HG03520 (cell line): ENCODE data around the gene PLA2G2E.
"Not testable (repeated sequence)": the region's sequence is repeated elsewhere in the genome, so short reads cannot be mapped to it uniquely, and the experiment has no call there.

Experiments used
- ATAC-seq: cut with Tn5 transposase; IDR thresholded peaks from one replicate; pipeline ENCODE4 v1.9.1; 2021; ENCODE audit warnings: mild to moderate bottlenecking, moderate library complexity; ENCODE audit not compliant: unreplicated experiment

PLA2G2E gene

GRCh38 chr1:19934336-19934735 is 10.9 kb upstream of the PLA2G2E start:
- no peak for ATAC-seq

- no peak for ATAC-seq
Observed at GRCh38 chr1:19932866-19933265, 9.4 kb upstream of the PLA2G2E start.

- not testable (repeated sequence) for ATAC-seq
Observed at GRCh38 chr1:19927130-19927421, 3.7 kb upstream of the PLA2G2E start.

GRCh38 chr1:19926296-19927129 is 3.1 kb upstream of the PLA2G2E start:
- no peak for ATAC-seq

- no peak for ATAC-seq
Observed at GRCh38 chr1:19925342-19926070, 2.1 kb upstream of the PLA2G2E start.

- ATAC-seq = no peak
Observed at GRCh38 chr1:19923953-19924346, 533 bp upstream of the PLA2G2E start.

- no peak for ATAC-seq
Observed at GRCh38 chr1:19922015-19922688, 1.3 kb downstream of the PLA2G2E start.

- no peak for ATAC-seq
Observed at GRCh38 chr1:19921310-19921709, 2.1 kb downstream of the PLA2G2E start.

GRCh38 chr1:19920132-19920710 is 3.2 kb downstream of the PLA2G2E start:
- ATAC-seq = no peak

GRCh38 chr1:19918057-19918456 is 5.4 kb downstream of the PLA2G2E start:
- ATAC-seq = no peak

GRCh38 chr1:19910650-19911049 is 12.8 kb downstream of the PLA2G2E start:
- ATAC-seq = no peak

GRCh38 chr1:19909971-19910370 is 13.4 kb downstream of the PLA2G2E start:
- ATAC-seq = no peak

- no peak for ATAC-seq
Observed at GRCh38 chr1:19909392-19909791, 14.0 kb downstream of the PLA2G2E start.

GRCh38 chr1:19907456-19907855 is 16.0 kb downstream of the PLA2G2E start:
- no peak for ATAC-seq

- no peak for ATAC-seq
Observed at GRCh38 chr1:19903621-19904020, 19.8 kb downstream of the PLA2G2E start.

GRCh38 chr1:19901653-19902052 is 21.8 kb downstream of the PLA2G2E start:
- ATAC-seq = no peak

GRCh38 chr1:19894218-19894617 is 29.2 kb downstream of the PLA2G2E start:
- no peak for ATAC-seq

- no peak for ATAC-seq
Observed at GRCh38 chr1:19893687-19894086, 29.7 kb downstream of the PLA2G2E start.

GRCh38 chr1:19892628-19893168 is 30.7 kb downstream of the PLA2G2E start:
- no peak for ATAC-seq

- no peak for ATAC-seq
Observed at GRCh38 chr1:19892129-19892528, 31.3 kb downstream of the PLA2G2E start.

GRCh38 chr1:19889656-19890055 is 33.8 kb downstream of the PLA2G2E start:
- ATAC-seq = no peak
